NCI-H526 treated with DMSO at 0.1 percent for 48 hours (cell line): ENCODE results near the gene GPHN.
A peak's percentile ranks its signal among the peaks of the same experiment; 100 is the strongest.
"Not testable (repeated sequence)": the region's sequence is repeated elsewhere in the genome, so short reads cannot be mapped to it uniquely, and the experiment has no call there.

Experiments
- DNase-seq: peaks from one replicate; lab custom pipeline; 2025; lab: John Stamatoyannopoulos, UW

The GPHN gene

DNA sequence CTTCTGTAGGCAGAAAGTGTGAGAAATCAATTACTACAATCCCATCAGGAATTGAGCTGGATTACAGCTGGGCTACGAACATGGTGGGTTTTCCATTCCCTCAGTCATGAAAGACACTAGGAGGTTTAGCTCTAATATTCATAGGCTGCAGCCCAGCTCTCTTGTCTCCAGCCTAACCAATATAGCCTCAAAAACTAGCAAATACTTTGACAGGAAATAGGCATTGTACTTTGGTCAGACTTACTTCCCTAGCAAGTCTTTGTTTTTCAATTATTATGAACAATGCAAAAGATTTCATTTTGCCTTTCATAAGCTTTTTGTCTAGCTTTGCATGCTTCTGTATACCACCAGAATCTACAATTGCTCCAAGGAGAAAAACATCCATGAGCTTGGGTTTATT is 296.2 kb downstream of the GPHN start:
- DNase-seq, result no peak

DNA sequence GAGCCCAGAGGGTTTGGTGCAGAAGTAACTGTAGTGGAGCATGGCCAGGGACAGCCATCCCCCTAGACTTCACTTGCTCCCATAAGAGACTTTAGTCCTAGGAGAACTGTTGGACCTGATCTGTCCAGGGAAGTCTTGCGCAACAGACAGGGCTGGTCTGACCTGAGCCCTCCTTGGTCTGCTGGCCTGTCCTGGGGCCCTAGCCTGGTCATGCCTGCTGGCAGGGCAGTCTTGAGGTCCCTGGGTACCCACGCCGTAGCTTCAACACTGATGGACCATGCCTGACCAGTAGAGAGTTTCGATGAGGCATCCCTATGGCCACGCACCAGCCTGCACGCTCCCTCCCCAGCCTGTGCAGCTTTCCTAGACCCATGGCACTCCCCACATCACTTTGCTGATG is 305.7 kb downstream of the GPHN start:
- DNase-seq, result no peak

DNA sequence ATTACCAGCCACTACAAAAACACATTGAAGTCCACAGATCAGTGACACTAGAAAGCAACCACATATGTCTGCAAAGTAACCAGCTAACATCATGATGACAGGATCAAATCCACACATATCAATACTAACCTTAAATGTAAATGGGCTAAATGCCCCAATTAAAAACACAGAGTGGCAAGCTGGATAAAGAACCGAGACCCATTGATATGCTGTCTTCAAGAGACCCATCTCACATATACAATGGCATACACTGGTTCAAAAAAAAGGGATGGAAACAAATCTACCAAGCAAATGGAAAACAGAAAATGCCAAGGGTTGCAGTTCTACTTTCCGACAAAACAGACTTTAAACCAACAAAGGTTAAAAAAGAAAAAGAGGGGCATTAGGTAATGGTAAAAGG is 307.7 kb downstream of the GPHN start:
- no peak for DNase-seq

DNA sequence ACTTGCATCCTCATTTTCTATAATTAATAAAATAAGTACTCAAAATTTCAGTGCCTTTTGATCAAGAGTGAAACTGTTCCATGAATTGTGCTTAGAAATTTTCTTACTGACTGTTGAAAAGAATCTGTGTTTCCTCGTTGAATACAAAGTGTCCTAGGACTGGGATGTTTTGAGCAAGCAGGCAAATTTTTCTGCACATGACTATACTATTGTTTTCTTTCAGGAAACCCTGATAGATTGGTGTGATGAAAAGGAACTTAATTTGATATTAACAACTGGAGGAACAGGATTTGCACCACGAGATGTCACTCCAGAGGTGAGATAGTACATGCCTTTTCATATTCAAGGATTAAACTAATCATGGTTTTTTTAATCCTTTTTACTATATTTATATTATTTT is 316.3 kb downstream of the GPHN start:
- no peak for DNase-seq

DNA sequence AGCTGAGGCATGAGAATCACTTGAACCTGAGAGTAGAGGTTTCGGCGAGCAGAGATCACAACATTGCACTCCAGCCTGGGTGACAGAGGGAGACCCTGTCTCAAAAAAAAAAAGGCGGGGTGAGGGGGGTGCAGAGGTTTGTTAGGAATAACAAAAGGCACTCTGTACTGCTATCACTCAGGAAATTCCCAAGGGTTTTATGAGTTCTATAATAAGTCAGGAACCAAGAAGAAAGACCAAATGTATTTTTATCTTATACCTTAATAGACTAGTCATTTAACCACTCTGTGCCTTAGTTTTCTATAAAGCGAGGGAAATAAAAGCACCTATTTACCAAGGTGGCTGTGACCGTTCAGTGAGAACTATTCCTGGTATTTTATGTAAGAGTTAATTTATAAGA is 319.2 kb downstream of the GPHN start:
- no peak for DNase-seq

DNA sequence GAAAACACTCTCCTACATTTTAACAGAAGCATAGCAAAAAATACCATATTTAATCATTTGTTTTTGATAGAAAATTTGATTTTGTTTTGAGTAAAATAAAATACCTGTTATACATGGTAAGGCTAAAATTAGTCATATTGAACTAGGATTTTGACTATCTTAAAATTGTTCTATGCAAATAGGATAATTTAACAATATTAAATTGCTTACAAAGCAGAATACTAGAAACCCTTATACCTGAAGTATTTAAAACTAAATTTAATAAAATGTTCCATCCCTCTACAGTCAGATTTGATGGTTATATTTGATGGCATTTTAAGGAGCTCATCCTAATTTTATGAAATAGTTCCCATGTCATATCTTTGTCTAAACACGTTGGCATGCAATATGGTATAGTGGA is 323.2 kb downstream of the GPHN start:
- no peak for DNase-seq

DNA sequence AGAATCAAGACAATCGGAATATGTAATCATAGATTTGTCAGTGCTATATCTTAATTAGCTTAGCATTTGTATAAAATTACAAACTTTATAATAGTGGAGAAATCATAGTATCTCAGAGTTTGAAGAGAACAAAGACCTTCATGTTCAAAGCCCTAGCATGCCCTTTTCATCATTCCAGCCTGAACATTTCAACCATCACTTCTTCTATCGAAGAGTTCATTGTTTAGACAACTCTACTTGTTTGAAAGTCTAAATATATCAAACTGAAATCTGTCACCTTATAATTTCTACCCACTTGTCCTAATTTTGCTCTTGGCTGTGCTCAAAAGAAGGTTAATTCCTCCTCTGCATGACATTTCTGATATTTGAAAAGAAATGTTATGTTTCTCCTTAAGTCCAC is 325.9 kb downstream of the GPHN start:
- no peak for DNase-seq

DNA sequence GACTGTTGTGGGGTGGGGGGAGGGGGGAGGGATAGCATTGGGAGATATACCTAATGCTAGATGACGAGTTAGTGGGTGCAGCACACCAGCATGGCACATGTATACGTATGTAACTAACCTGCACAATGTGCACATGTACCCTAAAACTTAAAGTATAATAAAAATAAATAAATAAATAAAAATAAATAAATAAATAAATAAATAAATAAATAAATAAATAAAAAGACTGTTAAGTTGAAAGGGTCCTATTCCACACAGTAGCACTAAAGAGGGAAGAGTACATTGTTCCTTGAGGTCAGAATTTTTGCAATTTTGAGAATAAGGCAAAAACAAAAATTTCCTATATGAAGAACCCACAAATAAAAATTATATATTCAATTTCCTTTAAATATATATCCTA is 329.5 kb downstream of the GPHN start:
- DNase-seq, result not testable (repeated sequence)

DNA sequence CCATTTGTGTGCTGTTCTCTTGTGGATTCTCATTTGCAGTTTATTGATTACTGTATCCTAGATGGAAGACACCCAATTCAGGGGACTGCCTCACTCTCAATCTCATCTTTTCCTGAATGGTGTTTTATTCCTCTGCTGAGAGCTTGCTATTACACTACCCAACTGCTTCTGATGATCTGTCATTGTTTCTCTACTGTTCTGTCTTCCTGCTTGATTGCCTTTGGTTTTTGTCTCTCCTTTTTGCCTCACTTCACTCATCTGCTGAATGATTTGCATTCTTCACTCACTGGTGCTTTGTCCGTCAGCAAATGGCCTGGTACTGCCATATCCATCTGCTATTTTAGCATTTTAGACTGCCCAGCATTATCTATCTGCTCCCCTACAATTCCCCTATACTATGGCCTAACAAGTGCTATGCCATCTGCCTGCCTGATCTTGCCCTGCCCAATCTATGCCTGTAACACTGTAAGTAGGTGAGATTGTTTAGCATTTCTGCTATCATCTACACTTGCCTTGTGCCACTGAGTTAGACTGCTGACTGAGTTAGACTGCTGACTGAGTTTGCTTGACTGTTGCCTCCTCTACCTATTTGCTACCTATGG is 335.1 kb downstream of the GPHN start:
- DNase-seq, result peak; percentile 9

DNA sequence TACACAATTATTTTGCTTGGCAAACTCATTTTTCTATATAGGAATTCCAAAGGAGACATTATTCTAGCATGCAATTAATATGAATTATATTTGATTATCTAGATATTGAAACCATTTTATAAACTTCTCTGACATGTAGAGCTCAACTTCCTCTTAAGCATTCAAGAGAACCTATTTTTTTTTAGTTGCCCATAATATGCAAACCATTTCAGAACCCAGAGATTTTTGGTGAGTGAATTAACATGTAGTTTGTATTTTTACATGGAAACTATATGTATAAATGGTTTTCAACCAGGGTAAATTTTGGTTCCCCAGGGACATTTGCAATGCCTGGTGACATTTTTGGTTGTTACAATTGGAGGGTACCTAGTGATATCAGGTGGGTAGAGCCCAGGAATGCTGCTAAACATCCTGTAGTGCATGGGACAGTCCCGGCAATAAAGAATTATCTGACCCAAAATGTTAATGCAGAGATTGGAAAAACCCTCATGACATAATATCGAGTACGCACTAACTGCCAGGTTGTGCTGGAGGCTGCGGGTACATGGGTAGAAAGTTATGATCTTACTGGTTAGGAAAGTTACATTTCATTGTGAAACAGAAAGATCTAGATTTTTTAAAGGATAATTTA is 342.4 kb downstream of the GPHN start:
- no peak for DNase-seq

DNA sequence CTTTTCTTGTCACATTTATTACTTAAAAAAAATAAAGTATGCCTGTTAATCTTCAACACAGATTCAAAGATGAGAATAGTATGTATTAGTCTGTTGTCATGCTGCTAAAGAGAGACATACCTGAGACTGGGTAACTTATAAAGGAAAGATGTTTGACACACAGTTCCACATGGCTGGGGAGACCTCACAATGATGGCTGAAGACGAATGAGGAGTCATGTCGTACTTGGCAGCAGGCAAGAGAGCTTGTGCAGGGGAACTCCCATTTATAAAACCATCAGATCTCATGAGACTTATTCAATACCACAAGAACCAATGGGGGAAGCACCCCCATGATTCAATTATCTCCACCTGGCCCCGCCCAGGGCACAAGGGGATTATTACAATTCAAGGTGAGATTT is 345.4 kb downstream of the GPHN start:
- DNase-seq, result no peak

DNA sequence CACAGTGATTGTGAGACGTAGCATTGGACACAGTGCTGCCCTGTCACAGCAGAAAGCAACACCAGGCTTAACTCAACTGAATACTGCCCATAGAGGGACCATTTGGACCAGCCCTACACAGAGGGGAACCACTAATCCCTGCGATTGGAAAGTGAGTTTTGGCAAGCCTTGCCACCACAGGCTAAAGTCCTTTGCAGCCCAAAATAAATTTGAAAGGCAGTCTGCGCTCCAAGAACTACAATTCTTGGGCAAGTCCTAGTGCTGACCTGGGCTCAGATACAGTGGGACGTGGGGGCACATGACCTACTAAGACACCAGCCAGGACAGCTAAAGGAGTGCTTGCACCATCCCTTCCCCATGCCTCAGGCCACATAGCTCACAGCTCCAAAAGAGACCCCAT is 349.9 kb downstream of the GPHN start:
- DNase-seq, result no peak

DNA sequence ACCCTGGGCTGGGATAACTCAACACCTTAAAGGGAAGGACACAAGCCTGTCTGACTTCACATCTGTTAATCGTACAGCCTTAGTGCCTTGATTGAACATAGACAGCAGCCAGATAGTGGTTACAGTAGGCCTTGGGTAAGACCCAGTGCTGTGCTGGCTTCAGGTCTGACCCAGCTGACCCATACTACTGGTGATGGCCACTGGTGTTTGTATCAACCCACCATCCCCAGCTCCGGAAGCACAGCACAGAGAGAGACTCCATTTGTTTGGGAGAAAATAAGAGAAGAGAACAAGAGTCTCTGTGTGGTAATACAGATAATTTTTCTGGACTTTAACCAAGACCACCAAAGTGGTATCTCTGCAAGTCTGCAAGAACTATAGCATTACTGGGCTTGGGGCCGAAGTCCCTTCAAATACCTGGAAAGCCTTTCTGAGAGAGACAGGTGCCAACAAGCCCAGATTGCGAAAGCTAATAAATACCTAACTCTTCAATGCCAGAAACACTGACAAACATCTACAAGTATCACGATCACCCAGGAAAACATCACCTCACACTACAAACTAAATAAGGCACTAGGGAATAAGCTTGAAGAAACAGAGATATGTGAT is 351.2 kb downstream of the GPHN start:
- DNase-seq, result no peak

DNA sequence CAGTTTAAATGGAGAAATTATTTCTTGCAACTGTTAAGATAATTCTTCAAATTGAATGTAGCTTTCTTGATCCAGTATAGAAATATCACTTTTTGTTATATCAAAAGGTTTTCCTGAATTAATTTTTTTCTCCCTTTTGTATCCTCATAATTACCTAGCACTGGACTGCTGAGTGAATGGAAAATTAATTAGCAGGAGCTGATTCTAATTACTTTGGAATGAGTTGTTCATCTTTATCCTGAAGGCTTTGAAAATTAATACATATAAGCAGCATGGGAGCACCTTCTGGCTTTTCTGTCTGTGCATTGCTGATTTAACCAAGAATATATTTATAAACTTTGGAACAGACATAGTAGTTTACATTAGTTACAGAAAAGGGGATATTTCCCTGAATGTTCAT is 373.6 kb downstream of the GPHN start:
- no peak for DNase-seq

DNA sequence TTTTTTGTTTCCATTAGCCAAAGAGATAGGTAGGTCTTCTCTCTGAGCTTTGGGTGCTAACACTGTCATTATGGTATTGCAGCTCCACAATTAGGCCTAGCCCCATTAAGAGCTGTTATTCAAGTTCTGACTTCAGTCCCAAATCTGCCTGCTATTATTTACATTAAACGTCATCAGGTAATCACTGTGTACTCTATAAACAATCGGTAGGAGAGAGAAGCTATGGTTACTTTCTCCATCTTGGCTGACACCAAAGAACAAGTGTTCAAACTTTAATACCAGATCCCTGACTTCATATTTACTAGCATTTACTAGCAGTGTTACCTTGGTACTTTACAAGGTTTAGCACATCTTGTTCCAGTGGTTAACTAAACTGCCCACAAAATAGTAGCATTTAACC is 376.2 kb downstream of the GPHN start:
- DNase-seq, result no peak

DNA sequence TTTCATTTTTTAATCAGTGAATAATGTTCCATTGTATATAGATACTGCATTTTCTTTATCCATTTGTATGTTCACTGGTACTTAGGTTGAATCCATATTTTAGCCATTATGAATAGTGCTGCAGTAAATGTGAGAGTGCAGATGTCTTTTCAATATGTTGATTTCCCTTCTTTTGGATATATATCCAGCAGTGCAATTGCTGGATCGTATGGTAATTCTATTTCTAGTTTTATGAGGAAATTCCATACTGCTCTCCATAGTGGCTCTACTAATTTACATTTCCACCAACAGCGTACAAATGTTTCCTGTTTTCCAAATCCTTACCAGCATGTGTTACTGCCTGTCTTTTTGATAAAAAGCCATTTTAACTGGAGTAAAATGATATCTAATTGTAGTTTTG is 392.8 kb downstream of the GPHN start:
- DNase-seq, result no peak

DNA sequence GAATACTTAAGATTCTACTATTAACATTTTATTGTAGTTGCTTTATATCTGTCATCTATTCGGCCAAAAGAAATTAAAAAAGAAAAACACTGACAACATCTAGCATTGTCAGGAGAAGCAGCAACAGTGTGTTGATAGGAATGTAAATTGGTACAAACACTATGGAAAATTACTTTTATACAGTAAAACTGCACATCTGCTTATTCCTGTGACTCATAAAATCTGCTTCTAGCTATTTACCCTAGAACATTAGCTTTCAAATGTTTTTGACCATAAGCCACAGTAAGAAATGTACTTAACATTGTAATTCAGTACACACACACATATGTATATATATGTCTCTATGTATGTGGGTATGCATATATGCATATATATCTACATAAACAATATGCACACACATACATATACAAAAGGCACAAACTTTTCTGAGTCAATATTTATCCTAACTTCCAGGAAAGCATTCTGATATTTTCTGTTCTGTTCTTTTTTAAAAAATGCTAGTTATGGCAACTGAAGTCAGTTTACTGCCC is 402.4 kb downstream of the GPHN start:
- DNase-seq, result no peak

DNA sequence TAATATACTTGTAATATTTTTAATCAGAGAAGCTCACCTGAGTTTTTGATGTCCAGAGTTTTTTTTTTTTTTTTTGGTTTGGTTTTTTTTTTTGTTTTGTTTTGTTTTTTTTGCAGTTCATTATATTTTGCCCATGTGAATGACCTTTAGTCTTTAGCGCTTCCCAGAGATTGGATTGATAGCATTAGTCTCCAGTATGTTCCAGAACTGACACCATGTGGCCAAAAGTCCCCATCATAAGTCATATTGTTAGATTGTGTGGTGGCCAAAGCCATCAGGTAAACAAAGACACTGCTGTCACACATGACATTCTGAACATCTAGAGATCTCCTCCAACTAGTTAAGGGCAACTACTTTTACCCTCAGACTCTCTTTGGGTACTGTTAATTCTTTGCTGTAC is 408.5 kb downstream of the GPHN start:
- no peak for DNase-seq

DNA sequence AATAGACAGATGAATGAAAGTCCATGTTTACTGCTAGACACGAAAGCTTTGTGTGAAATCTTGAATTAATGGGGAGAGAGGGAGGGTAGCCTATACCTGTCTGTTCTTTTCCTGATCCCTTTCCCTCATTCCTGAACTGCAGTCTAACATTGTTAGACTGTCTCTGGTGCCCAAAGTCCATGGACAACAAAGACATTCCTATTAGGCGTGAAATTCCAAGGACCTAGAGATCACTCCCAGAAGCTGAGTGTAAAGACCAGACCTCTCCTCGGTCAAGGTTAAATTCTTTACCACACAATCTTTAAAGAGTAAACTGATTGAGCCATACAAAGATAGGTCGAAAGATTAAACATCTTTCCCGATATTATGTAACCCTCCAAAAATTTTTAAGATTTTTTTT is 410.6 kb downstream of the GPHN start:
- DNase-seq, result no peak

DNA sequence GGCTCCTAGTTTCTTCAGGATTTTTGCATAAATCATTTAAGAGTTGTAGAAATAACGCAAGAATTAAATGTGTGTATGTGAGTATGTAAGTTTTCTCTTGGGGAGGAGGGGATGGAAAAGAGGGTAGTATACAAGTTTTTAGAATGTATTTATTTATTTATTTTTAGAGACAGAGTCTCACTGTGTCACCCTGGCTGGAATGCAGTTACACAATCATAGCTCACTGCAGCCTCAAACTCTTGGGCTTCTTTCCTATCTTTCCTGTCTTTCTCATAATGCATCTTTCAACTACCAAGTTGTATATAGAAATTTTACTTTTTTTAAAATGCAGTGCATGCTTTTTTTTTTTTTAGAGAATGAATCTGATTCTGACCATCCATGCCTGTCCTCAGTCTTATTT is 412.2 kb downstream of the GPHN start:
- no peak for DNase-seq

DNA sequence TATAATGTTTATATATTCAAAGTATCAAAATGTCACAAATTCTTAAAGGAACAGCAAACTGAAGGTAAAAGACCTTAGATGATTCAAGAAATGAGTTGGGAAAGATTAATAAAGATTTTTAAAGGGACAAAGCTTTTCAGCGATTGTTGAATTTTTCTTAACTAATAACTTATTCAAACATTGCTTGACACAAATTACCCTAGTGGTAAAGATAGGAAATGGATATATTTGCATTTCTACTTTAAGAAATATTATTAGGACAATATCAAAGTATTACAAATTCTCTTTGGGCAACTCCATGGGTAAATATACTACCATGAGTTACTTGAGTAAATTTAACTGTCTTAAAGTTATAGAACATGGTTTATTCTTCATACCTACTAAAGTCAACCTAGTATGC is 415.3 kb downstream of the GPHN start:
- no peak for DNase-seq

DNA sequence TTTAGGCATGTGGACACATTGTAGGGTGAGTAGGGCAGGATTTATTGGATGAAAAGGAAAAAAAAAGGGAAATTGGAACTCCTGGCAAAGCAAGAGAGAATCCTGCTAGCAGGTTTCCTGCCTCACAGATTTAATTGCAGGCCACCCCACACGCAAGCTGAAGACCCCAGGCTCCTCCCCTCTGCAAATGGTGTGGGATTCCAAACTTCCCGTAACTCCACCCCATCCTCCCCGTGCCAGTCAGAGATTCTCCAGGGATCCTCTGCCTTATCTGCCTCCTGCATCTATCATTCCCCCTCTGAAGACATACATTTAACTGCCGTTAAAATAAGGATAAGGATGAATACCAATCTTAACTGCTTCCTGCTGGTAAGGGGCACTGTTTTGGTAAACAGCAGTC is 431.5 kb downstream of the GPHN start:
- no peak for DNase-seq

DNA sequence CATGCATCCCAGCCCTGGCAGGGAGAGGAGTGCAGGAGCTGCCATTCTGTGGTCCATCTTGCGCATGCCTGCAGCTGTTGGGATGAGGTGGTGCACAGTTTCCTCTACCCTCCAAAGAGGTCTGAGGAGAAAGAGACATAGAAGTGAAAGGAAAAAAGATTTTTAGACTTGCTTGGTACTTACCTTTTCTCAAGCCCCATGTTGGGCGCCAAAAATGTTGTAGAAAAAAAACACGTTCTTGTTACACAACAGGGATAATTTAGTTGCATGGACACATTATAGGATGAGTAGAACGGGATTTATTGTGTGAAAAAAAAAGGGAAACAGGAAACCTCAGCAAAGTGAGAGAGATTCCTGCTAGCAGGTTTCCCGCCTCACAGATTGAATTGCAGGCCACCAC is 436.9 kb downstream of the GPHN start:
- DNase-seq, result no peak

DNA sequence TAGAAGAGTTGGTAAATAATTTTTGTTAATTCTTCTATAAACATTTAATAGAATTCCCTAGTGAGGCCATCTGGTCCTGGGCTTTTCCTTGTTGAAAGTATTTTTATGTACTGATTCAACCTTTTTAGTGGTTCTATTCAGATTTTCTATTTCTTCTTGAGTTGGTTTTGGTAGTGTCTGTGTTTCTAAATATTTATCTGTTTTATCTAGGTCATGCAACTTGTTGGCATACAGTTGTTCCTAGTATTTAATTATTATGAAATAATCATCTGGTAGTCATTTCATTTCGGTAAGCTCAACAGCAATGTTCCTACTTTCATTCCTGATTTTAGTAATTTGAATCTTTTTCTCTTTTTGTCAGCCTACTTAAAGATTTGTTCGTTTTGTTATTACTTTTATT is 447.2 kb downstream of the GPHN start:
- DNase-seq, result no peak
